Keratinocyte (primary cell): Measurements from ENCODE around the gene SUGCT. TPM values are rescaled to one million over a fixed set of nuclear protein-coding genes. Genes with fewer than 3 reads are reported as not detected.

Experiments
- DNase-seq: peaks from one replicate; pipeline ENCODE4 v3.0.0-alpha.2; 2011; ENCODE audit warnings: low read depth, missing footprints, low spot score
- FAIRE-seq: peaks from 2 replicates; lab custom pipeline; 2011; peaks lifted over from hg19 to GRCh38; lab: Jason Lieb, UNC
- H2AFZ ChIP-seq: 2 replicates; pipeline ENCODE4 v1.6.0; 2012; ENCODE audit warnings: low read length, control low read depth, inconsistent platforms; ENCODE audit not compliant: control insufficient read depth
- H3K27ac ChIP-seq: 2 replicates; pipeline ENCODE4 v1.5.1; 2011; ENCODE audit warnings: low read length; ENCODE audit not compliant: control insufficient read depth, insufficient read depth
- H3K27me3 ChIP-seq: 3 replicates; pipeline ENCODE4 v1.6.0; 2011; ENCODE audit warnings: low read length; ENCODE audit not compliant: control insufficient read depth, insufficient read depth; ENCODE audit errors: extremely low read depth
- H3K36me3 ChIP-seq, 2 experiments: 2 replicates in 1 of 2; 3 replicates in 1 of 2; pipeline ENCODE4 v1.5.1; 2011; ENCODE audit warnings: low read length in 2 of 2, mild to moderate bottlenecking in 1 of 2; ENCODE audit not compliant: control insufficient read depth in 2 of 2, insufficient read depth in 2 of 2; ENCODE audit errors: extremely low read depth in 1 of 2
- H3K4me1 ChIP-seq: 3 replicates; pipeline ENCODE4 v1.5.1; 2011; ENCODE audit warnings: low read length; ENCODE audit not compliant: control insufficient read depth, insufficient read depth; ENCODE audit errors: extremely low read depth
- H3K4me2 ChIP-seq: 3 replicates; pipeline ENCODE4 v1.6.0; 2011; ENCODE audit warnings: low read depth, low read length; ENCODE audit not compliant: control insufficient read depth, insufficient read depth; ENCODE audit errors: extremely low read depth
- H3K4me3 ChIP-seq, 3 experiments: fragments of 200-600 bp in 1 of 3; sonication (generic) in 1 of 3; 2 replicates in 2 of 3; 3 replicates in 1 of 3; pipeline ENCODE4 v1.5.1; 2011 to 2016; ENCODE audit warnings: low read length in 3 of 3, mild to moderate bottlenecking in 3 of 3, control low read depth in 2 of 3, inconsistent platforms in 1 of 3, low read depth in 1 of 3, mixed read lengths in 1 of 3, mixed run types in 1 of 3, moderate library complexity in 1 of 3; ENCODE audit not compliant: control insufficient read depth in 2 of 3, insufficient read depth in 2 of 3; ENCODE audit errors: extremely low read depth in 1 of 3
- H3K79me2 ChIP-seq: 2 replicates; pipeline ENCODE4 v1.6.0; 2012; ENCODE audit warnings: low read length; ENCODE audit not compliant: control insufficient read depth, insufficient read depth
- H3K9ac ChIP-seq: 3 replicates; pipeline ENCODE4 v1.6.0; 2011; ENCODE audit warnings: low read length; ENCODE audit not compliant: control insufficient read depth, insufficient read depth; ENCODE audit errors: extremely low read depth
- H3K9me1 ChIP-seq: 3 replicates; pipeline ENCODE4 v1.6.0; 2011; ENCODE audit warnings: low read length; ENCODE audit not compliant: control insufficient read depth, insufficient read depth; ENCODE audit errors: extremely low read depth
- H3K9me3 ChIP-seq: 2 replicates; pipeline ENCODE4 v1.5.1; 2012; ENCODE audit warnings: low read depth, low read length; ENCODE audit not compliant: control insufficient read depth
- H4K20me1 ChIP-seq: 3 replicates; pipeline ENCODE4 v1.6.0; 2011; ENCODE audit warnings: low read length; ENCODE audit not compliant: control insufficient read depth, insufficient read depth; ENCODE audit errors: extremely low read depth
- EZH2 ChIP-seq: IDR thresholded peaks from one replicate; pipeline ENCODE4 v1.6.1; 2012; ENCODE audit warnings: inconsistent platforms, mild to moderate bottlenecking, low read length, moderate library complexity
- dilution Hi-C: fragments of 300-500 bp; cut with MboI; formaldehyde crosslinking; loops from one replicate; pipeline ENCODE4 v1.7.0; 2020; ENCODE audit warnings: low sequenced_read_pairs; ENCODE audit not compliant: extremely low pct_ligation_motif_present
- polyA plus RNA-seq, 5 experiments: library from polyadenylated mRNA; depleted of rRNA in 3 of 5; stranded (reverse) in 3 of 5; stranded (forward) in 1 of 5; unstranded in 1 of 5; fragments of >200 nt; gene quantifications; 1 replicate in 1 of 5; 2 replicates in 3 of 5; 3 replicates in 1 of 5; pipeline versions ENCODE4 v1.2.1 to v1.2.3, GENCODE V29; 2011 to 2012; ENCODE audit warnings: missing spikeins in 2 of 5, low read depth in 1 of 5, low replicate concordance in 1 of 5
- TF ChIP-seq, protein P1 (sequence below), 3 experiments: IDR thresholded peaks in 1 of 3; conservative IDR thresholded peaks in 1 of 3; optimal IDR thresholded peaks in 1 of 3; 2 replicates in 2 of 3; 3 replicates in 1 of 3; pipeline versions ENCODE3 to v1.5.1; 2011; ENCODE audit warnings: low read length in 3 of 3, mild to moderate bottlenecking in 3 of 3, moderate library complexity in 2 of 3, control low read depth in 1 of 3, inconsistent platforms in 1 of 3; ENCODE audit not compliant: insufficient read depth in 2 of 3; ENCODE audit errors: extremely low read depth in 1 of 3

SUGCT gene
- polyA plus RNA-seq, 1 donor (not counting 4 experiments of a cell fraction or from before 2014, with no cell fraction given), result 134 TPM

DNA sequence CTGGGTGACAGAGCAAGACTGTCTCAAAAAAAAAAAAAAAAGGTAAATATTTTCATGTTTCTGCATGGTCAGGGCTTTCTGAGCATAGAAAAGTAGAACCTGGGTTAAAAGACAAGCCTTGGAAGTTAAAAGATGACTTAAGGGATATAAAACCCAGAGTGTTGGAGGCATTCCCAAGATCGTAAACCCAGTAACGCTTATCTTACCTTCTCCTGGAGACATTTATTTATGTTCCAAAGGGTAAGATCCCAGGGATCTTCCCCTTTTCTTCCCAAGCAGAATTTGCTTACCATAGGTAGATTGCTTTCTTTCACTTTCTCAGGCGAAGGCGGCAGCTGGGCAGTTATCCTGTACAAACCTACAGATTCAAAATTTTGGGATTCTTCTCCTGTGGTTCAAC is 22.2 kb downstream of the SUGCT start:
- no peak overlapping the region for H3K27ac ChIP-seq
- H3K79me2 ChIP-seq, result no peaks in the 10 kb centered on the region
- no peaks in the 10 kb centered on the region for H3K9me3 ChIP-seq
- dilution Hi-C loops, result no loop called here
- no peaks in the 10 kb centered on the region for H3K36me3 ChIP-seq
- peak overlapping the region; percentile 63 for H3K4me2 ChIP-seq
- no peaks in the 10 kb centered on the region for H4K20me1 ChIP-seq
- DNase-seq (no peak), FAIRE-seq (no peak)
- no peaks in the 10 kb centered on the region for H3K27me3 ChIP-seq
- H3K4me3 ChIP-seq, result peak overlapping the region in 1 of 3 experiments; percentile 23
- H3K4me1 ChIP-seq, result no peaks in the 10 kb centered on the region
- no peaks in the 10 kb centered on the region for H3K9me1 ChIP-seq
- no peak overlapping the region for H3K9ac ChIP-seq
- H2AFZ ChIP-seq, result peak overlapping the region; percentile 69
- TF ChIP-seq, protein P1, sequence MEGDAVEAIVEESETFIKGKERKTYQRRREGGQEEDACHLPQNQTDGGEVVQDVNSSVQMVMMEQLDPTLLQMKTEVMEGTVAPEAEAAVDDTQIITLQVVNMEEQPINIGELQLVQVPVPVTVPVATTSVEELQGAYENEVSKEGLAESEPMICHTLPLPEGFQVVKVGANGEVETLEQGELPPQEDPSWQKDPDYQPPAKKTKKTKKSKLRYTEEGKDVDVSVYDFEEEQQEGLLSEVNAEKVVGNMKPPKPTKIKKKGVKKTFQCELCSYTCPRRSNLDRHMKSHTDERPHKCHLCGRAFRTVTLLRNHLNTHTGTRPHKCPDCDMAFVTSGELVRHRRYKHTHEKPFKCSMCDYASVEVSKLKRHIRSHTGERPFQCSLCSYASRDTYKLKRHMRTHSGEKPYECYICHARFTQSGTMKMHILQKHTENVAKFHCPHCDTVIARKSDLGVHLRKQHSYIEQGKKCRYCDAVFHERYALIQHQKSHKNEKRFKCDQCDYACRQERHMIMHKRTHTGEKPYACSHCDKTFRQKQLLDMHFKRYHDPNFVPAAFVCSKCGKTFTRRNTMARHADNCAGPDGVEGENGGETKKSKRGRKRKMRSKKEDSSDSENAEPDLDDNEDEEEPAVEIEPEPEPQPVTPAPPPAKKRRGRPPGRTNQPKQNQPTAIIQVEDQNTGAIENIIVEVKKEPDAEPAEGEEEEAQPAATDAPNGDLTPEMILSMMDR (optimal IDR thresholded peaks at IDR 0.05 in 1 of 3, IDR thresholded peaks at IDR 0.05 in 1 of 3, conservative IDR thresholded peaks at IDR 0.05 in 1 of 3; ENCODE audit: extremely low read depth in 1 of 3, insufficient read depth in 2 of 3, low read length in 3 of 3), result no peak
- no peak for TF ChIP-seq EZH2

DNA sequence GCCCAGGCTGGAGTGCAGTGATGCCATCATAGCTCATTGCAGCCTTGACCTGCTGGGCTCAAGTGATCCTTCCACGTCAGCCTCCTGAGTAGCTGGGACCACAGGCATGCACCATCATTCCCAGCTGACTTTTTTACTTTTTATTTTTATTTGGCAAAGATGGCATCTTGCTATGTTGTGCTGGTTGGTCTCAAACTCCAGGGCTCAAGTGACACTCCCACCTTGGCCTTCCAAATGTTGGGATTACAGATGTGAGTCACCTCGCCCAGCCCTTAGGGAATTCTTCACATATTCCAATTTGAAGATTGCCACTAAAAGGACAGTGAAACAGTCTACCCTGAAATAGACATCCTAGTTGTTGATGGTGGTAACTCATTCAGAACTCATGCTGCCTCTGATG is 27.7 kb downstream of the SUGCT start:
- Histone ChIP-seq H2AFZ (no peak overlapping the region), H3K27ac (no peak overlapping the region), H3K4me1 (no peaks in the 10 kb centered on the region), H3K79me2 (no peaks in the 10 kb centered on the region), H3K9me3 (no peaks in the 10 kb centered on the region), H4K20me1 (no peaks in the 10 kb centered on the region), H3K9ac (no peak overlapping the region), H3K36me3 (no peaks in the 10 kb centered on the region), H3K9me1 (no peaks in the 10 kb centered on the region), H3K4me2 (no peak overlapping the region), H3K27me3 (no peaks in the 10 kb centered on the region), H3K4me3 (no peak overlapping the region)
- TF ChIP-seq, protein P1 (optimal IDR thresholded peaks at IDR 0.05 in 1 of 3, IDR thresholded peaks at IDR 0.05 in 1 of 3, conservative IDR thresholded peaks at IDR 0.05 in 1 of 3; ENCODE audit: extremely low read depth in 1 of 3, insufficient read depth in 2 of 3, low read length in 3 of 3), result no peak
- no peak for TF ChIP-seq EZH2
- FAIRE-seq (no peak), DNase-seq (no peak)
- dilution Hi-C loops, result no loop called here
